HG03442 (cell line): ENCODE results near the gene CAMKK1.

Experiments used
- ATAC-seq: cut with Tn5 transposase; IDR thresholded peaks from one replicate; pipeline ENCODE4 v1.9.1; 2021; ENCODE audit warnings: mild to moderate bottlenecking, moderate library complexity; ENCODE audit not compliant: unreplicated experiment

Gene CAMKK1

GRCh38 chr17:3815122-3815521 is 77.7 kb downstream of the CAMKK1 start:
- ATAC-seq = no peak

DNA sequence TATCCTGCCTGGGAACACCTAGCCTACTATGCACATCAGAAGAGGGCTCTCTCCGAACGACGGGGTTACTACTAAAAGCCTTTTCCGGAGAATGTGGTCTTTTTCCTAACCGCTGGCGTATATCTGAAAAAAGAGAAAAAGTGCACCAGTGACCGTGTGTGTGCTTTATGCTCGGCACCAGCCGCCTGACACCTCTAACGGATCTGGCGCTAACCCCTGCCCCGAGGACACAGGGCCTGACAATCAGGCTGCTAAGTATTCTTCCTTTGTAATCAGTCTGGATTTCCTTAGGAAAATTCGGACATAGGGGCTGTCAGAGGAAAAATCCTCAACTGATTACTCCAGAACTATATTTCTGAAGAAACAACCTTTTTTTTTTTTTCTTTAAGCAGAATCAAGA is 78.5 kb downstream of the CAMKK1 start:
- ATAC-seq = no peak

DNA sequence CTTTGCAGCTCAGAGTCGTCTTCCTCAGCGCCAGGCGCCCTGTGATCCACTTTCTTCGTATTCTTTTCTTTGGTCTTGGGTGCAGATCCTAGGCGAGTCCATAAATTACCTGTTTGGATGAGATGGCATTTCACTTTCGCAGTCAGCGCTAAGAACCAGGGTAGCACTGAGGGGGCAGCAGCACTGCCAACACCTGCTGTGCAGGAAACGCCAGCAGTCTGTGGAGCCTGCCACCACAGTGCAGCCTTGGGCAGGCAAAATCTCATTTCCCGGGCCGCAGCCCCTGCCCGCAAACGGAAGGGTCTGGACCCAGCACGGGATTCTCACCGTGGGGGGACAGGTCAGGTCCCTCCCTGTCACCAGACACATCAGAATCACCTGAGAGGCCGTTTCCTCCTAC is 79.7 kb downstream of the CAMKK1 start:
- ATAC-seq = no peak

- no peak for ATAC-seq
Observed at GRCh38 chr17:3812771-3813170, 80.1 kb downstream of the CAMKK1 start.

DNA sequence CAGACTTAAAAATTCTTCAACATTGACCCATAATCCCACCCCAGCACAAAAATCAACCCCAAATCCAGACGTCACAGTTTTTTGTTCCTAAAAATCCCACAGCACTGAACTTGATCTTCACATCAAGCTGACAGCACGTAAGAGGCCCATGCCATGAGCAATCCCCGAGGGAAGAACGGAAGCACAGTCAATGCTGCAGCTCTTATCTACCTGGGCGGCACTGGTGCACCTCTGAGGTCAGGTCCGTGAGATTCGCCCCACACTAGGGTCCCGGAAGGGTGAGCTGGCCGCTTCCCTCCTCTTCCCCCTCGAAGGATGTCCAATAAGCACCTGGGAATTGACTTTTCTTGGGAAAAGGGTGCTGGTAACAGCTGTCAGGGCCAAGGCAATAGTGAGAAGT is 80.6 kb downstream of the CAMKK1 start:
- no peak for ATAC-seq
